Duodenal mucosa (tissue), 2 donors: ENCODE results near the gene DMXL1.

Source experiments
- H3K27ac ChIP-seq: one replicate; pipeline ENCODE4 v1.7.0; 2013; ENCODE audit warnings: low read depth, low read length
- H3K27me3 ChIP-seq, 2 donors: one replicate each; pipeline ENCODE4 v1.7.0; 2013; ENCODE audit warnings: low read length in 2 of 2, control low read depth in 1 of 2; ENCODE audit not compliant: insufficient read depth in 2 of 2, control insufficient read depth in 1 of 2
- H3K36me3 ChIP-seq, 2 donors: one replicate each; pipeline ENCODE4 v1.7.0; 2013; ENCODE audit warnings: low read length in 2 of 2, control low read depth in 1 of 2; ENCODE audit not compliant: insufficient read depth in 2 of 2, control insufficient read depth in 1 of 2
- H3K4me1 ChIP-seq, 2 donors: one replicate each; pipeline ENCODE4 v1.7.0; 2013; ENCODE audit warnings: low read length in 2 of 2, control low read depth in 1 of 2; ENCODE audit not compliant: insufficient read depth in 2 of 2, control insufficient read depth in 1 of 2
- H3K4me3 ChIP-seq, 2 donors: one replicate each; pipeline ENCODE4 v1.7.0; 2013; ENCODE audit warnings: low read length in 2 of 2, low read depth in 1 of 2
- H3K9ac ChIP-seq, 2 donors: one replicate each; pipeline ENCODE4 v1.7.0; 2013; ENCODE audit warnings: low read length in 2 of 2, low read depth in 1 of 2
- H3K9me3 ChIP-seq, 2 donors: one replicate each; pipeline ENCODE4 v1.7.0; 2013; ENCODE audit warnings: low read length in 2 of 2, control low read depth in 1 of 2; ENCODE audit not compliant: control insufficient read depth in 1 of 2

DMXL1 gene

DNA sequence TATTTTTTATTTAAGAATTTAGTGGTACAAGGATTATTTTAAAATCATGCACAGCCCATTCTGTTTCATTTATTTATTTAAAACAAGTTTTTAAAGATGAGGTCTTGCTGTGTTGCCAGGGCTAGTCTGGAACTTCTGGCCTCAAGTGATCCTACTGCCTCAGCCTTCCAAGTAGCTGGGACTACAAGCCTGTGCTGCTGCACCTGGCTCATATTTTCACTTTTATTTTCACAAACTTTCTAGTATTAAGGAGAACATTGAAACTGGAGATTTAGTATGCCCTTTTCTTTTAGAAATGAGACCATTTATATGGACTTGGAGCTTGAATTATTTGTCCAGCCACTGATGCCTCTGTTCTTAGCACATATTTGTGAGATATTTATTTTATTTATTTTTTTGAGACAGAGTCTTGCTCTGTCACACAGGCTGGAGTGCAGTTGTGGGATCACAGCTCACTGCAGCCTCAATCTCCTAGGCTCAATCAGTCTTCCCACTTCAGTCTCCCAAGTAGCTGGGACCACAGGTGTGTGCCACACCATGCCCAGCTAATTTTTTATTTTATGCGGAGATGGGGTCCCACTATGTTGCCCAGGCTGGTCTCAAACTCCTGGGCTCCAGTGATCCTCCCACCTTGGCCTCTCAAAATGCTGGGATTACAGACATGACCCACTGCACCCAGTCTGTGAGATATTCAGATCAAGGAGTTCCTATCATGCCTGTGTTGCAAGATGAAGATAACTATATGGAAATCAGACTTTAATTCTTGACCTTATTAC lies 7.4 kb downstream of the DMXL1 start:
- no peaks in the 10 kb centered on the region for H3K36me3 ChIP-seq
- no peak overlapping the region for H3K9ac ChIP-seq
- H3K27ac ChIP-seq = no peak overlapping the region
- H3K4me3 ChIP-seq = no peak overlapping the region
- H3K9me3 ChIP-seq = no peaks in the 10 kb centered on the region
- peaks cover 2 to 19% of the 10 kb centered on the region in 2 donors for H3K4me1 ChIP-seq
- H3K27me3 ChIP-seq = no peaks in the 10 kb centered on the region

DNA sequence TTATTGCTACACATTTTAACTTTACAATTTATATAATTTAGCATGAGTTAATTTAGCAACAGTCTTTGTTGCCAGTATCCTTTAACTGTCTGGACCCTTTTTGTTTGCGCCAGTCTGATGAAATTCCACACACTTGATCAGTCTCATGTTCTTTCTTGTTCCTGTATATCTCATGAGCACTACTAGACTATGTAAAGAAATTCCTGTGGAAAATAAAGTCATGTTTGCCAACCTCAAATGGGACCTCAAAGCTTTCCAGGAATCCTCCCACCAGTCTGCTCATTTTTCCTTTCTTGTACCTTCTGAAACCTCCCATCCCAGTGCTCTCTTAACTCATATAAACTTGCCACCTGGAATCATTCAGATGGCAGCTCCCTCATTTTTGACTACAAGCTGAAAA lies 8.0 kb downstream of the DMXL1 start:
- H3K9me3 ChIP-seq = no peaks in the 10 kb centered on the region
- peaks cover 0 to 17% of the 10 kb centered on the region in 2 donors for H3K4me1 ChIP-seq
- H3K9ac ChIP-seq = no peak overlapping the region
- H3K36me3 ChIP-seq = no peaks in the 10 kb centered on the region
- no peak overlapping the region for H3K27ac ChIP-seq
- H3K4me3 ChIP-seq = no peak overlapping the region
- H3K27me3 ChIP-seq = no peaks in the 10 kb centered on the region

DNA sequence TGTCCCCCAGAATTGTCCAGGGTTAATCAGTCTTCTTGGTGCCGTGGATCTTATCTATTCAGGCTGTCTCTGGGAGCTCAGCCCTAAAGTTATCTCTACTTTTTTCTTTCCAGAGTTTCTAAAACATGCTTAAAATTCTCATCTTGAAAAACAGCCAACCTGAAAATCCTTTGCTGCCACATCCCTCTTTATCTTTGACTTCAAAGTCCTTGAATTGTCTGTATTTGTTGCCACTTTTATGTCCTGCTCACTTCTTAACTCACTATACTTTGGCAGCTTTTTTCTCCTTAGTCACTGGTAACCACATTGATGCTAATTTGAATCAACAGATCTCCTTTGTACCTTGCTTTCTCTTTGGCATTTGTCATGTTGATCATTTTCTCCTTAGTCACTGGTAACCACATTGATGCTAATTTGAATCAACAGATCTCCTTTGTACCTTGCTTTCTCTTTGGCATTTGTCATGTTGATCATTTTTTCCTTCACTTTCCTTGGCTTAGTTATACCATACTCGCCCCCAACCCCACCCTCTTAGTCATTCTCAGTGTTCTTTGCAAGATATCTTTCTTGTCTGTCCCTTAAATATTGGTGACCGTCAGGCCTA lies 8.5 kb downstream of the DMXL1 start:
- Histone ChIP-seq H3K36me3 (no peaks in the 10 kb centered on the region), H3K4me1 (peaks cover 0 to 15% of the 10 kb centered on the region in 2 donors), H3K27ac (no peak overlapping the region), H3K9ac (no peak overlapping the region), H3K9me3 (no peaks in the 10 kb centered on the region), H3K27me3 (no peaks in the 10 kb centered on the region), H3K4me3 (no peak overlapping the region)

DNA sequence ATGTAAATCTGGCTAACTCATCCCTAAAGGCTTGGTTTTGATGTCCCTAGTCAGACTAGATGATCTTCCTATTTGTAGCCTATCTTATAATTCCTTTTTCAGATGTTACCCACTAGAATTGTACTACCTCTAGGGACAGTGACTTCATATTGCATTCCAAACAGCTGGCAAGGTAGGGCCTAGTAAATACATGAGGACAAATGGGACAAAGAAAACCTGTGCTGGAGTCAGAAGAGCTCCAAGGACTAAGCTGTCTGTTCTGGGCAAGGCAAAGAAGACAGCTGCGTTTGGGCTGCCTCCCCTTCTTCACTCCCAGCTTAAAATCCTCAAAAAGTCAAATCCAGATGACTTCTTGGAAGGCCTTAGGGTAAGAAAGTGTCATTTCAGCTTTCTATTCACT lies 10.0 kb downstream of the DMXL1 start:
- Histone ChIP-seq H3K36me3 (no peaks in the 10 kb centered on the region), H3K27me3 (no peaks in the 10 kb centered on the region), H3K27ac (no peak overlapping the region), H3K4me3 (no peak overlapping the region), H3K9me3 (no peaks in the 10 kb centered on the region), H3K4me1 (peaks cover 0 to 14% of the 10 kb centered on the region in 2 donors), H3K9ac (no peak overlapping the region)

DNA sequence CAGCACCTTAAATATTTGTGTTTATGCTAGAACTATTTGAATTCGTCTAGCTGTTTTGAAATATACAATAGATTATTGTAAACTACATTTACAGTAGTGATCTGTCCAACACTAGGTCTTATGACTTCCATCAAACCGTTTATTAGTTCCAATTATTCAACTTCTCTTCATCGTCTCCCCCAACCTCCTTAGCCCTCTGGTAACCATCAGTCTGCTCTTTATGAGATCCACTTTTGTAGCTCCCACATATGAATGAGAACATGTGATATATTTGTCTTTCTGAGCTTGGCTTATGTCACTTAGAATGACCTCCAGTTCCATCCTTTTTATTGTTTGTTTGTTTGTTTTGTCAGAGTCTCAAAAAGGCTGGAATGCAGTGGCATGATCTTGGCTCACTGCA lies 11.8 kb downstream of the DMXL1 start:
- Histone ChIP-seq H3K9me3 (no peaks in the 10 kb centered on the region), H3K4me3 (no peak overlapping the region), H3K27me3 (no peaks in the 10 kb centered on the region), H3K36me3 (no peaks in the 10 kb centered on the region), H3K9ac (no peak overlapping the region), H3K4me1 (peaks cover 0 to 7% of the 10 kb centered on the region in 2 donors), H3K27ac (no peak overlapping the region)

DNA sequence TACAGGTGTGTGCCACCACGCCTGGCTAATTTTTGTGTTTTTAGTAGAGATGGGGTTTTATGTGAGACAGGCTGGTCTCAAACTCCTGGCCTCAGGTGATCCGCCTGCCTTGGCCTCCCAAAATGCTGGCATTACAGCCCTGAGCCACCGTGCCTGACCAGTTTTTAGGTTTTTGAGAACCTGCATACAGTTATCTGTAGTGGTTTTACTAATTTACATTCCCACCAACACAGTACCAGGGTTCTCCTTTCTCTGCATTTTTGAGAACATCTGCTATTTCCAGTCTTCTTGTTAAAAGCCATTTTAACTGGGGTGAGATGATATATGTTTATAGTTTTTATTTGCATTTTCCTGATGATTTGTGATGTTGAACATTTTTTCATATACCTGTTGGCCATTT lies 12.8 kb downstream of the DMXL1 start:
- peaks cover 0 to 6% of the 10 kb centered on the region in 2 donors for H3K4me1 ChIP-seq
- H3K9me3 ChIP-seq = no peaks in the 10 kb centered on the region
- H3K4me3 ChIP-seq = no peak overlapping the region
- no peak overlapping the region for H3K9ac ChIP-seq
- no peaks in the 10 kb centered on the region for H3K36me3 ChIP-seq
- H3K27ac ChIP-seq = no peak overlapping the region
- H3K27me3 ChIP-seq = no peaks in the 10 kb centered on the region

DNA sequence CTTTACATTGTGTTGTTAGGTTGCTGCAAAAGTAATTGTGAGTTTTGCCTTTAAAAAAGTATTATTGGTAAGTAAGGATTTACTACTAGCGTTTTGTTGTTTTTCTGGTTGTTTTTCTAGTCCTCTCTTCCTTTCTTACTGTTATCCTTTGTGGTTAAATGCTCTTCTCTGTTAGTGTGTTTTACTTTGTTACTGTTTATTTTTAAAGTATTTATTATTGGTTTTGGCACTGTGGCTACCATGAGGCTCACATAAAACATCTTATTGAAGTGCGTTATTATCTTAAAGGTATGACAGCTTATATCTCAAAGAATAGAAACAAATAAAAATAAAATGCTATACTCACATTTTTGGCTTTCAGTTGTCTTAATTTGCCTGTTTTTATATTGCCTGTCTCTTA lies 17.6 kb downstream of the DMXL1 start:
- H3K9me3 ChIP-seq = no peaks in the 10 kb centered on the region
- no peak overlapping the region for H3K27ac ChIP-seq
- no peaks in the 10 kb centered on the region for H3K4me1 ChIP-seq
- no peak overlapping the region for H3K4me3 ChIP-seq
- H3K9ac ChIP-seq = no peak overlapping the region
- no peaks in the 10 kb centered on the region for H3K27me3 ChIP-seq
- H3K36me3 ChIP-seq = no peaks in the 10 kb centered on the region

DNA sequence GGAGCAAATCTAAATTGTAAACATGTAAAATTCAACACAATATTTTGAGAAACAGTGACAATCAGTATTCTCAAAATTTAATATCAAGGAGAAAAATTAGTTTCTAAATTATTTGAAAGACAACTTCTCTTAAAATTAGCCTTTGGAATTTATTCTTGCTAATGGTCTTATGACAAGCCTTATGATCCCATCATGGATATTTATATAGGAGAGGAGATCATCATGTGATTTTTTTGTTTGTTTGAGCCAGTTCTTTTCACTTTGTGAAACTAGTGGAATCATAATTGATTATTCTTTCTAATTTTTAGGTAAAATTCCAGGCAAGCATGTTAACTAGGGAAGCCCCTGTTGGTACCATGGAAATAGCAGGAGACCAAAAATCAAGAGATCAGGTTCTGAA lies 24.7 kb downstream of the DMXL1 start:
- no peaks in the 10 kb centered on the region for H3K27me3 ChIP-seq
- no peak overlapping the region for H3K4me3 ChIP-seq
- no peak overlapping the region for H3K9ac ChIP-seq
- no peaks in the 10 kb centered on the region for H3K4me1 ChIP-seq
- no peaks in the 10 kb centered on the region for H3K9me3 ChIP-seq
- peaks cover 0 to 8% of the 10 kb centered on the region in 2 donors for H3K36me3 ChIP-seq
- no peak overlapping the region for H3K27ac ChIP-seq

DNA sequence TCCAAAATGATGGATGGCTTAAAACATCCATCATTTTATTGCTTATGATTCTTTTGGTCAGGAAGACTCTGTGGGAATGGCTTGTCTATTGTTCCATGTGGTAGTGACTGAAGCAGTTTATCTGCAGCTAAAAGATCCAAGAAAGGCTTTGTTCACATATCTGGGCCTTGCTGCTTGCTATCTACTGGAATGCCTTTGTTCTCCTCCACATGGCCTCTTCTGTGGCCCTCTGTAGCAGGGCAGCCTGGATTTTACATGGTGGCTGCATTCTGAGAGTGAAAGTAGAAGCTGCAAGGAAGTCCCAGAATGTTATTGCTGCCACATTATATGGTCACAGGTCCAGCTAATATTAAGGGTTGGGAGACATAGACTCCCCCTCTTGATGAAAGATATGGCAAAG lies 35.1 kb downstream of the DMXL1 start:
- Histone ChIP-seq H3K9me3 (no peaks in the 10 kb centered on the region), H3K9ac (no peak overlapping the region), H3K36me3 (peaks cover 3 to 14% of the 10 kb centered on the region in 2 donors), H3K4me3 (no peak overlapping the region), H3K27ac (no peak overlapping the region), H3K4me1 (no peaks in the 10 kb centered on the region), H3K27me3 (no peaks in the 10 kb centered on the region)

DNA sequence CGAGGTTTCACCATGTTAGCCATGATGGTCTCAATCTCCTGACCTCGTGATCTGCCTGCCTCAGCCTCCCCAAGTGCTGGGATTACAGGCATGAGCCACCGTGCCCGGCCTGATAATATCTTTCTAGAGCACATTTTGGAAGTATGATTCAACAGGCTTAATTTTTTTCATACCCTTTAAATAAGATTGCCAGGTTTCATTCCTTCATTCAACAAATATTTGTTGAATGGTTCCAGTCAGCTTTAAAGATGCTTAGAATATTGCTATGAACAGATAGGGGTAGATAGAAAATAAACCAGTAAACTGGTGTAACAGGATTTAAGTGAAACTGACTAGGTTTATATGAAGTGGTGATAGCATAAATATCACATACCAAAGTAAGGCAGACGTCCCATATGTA lies 41.3 kb downstream of the DMXL1 start:
- H3K4me1 ChIP-seq = no peaks in the 10 kb centered on the region
- H3K4me3 ChIP-seq = no peak overlapping the region
- H3K9me3 ChIP-seq = no peaks in the 10 kb centered on the region
- H3K9ac ChIP-seq = no peak overlapping the region
- H3K36me3 ChIP-seq = peaks cover 15 to 23% of the 10 kb centered on the region in 2 donors
- H3K27ac ChIP-seq = no peak overlapping the region
- no peaks in the 10 kb centered on the region for H3K27me3 ChIP-seq
